VCaP (cell line): Measurements from ENCODE around the gene SH2D1A.

Experiments
- H3K27ac ChIP-seq: fragments of 450-650 bp; 2 replicates; pipeline ENCODE4 v1.5.1; 2017
- CTCF ChIP-seq: fragments of 450-650 bp; conservative IDR thresholded peaks from 2 replicates; pipeline ENCODE4 v1.5.1; 2017; ENCODE audit warnings: mild to moderate bottlenecking, moderate library complexity

The SH2D1A gene

GRCh38 chrX:124343016-124343415 is 3.3 kb upstream of the SH2D1A start:
- H3K27ac ChIP-seq, result no peak overlapping the region
- no peak for TF ChIP-seq CTCF

GRCh38 chrX:124344246-124344645 is 2.1 kb upstream of the SH2D1A start:
- H3K27ac ChIP-seq, result no peak overlapping the region
- TF ChIP-seq CTCF, result no peak

GRCh38 chrX:124346877-124347241 is 496 bp downstream of the SH2D1A start:
- TF ChIP-seq CTCF, result no peak
- no peak overlapping the region for H3K27ac ChIP-seq

GRCh38 chrX:124347242-124347641 is 879 bp downstream of the SH2D1A start:
- H3K27ac ChIP-seq, result no peak overlapping the region
- no peak for TF ChIP-seq CTCF

- no peak for TF ChIP-seq CTCF
- H3K27ac ChIP-seq, result no peak overlapping the region
Observed at GRCh38 chrX:124348182-124348581, 1.8 kb downstream of the SH2D1A start.

- TF ChIP-seq CTCF, result no peak
- no peak overlapping the region for H3K27ac ChIP-seq
Observed at GRCh38 chrX:124348885-124349453, 2.6 kb downstream of the SH2D1A start.

GRCh38 chrX:124354648-124355047 is 8.3 kb downstream of the SH2D1A start:
- TF ChIP-seq CTCF, result no peak
- no peak overlapping the region for H3K27ac ChIP-seq
